ENCODE measurements around the gene FAF1. TPM values are rescaled to one million over a fixed set of nuclear protein-coding genes. Genes with fewer than 3 reads are reported as not detected.

The FAF1 gene
- total RNA-seq, 1 experiment from 2014 or later: 14.7 TPM

DNA sequence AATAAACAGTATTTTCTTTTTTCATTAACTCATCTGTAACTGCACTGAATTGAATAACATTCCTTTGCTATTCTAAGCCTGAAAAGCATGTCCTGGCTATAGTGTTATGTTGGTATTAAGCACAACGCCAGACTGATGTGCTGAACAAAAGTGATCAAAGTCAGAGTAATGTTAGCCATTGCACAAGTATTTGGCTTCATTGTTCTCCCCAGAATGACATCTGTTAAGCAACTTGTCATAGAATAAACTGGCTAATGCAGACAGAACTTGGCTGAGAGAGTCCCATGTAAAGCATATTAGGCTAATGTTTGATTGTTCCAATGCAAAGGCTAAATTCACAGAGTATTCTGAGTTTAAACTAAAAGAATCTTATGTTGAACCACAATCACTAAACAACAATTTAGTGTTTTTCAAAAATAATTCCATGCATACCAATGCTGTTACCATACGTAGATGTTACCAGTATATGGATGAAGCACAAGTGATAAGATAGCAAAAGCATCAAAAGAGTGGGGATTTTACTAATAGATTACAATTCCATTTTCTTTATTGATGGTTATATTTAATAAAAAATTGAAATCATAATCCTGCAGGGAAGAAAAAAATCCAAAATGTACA, 301.5 kb downstream of the FAF1 start:
- ATAC-seq (no peak), DNase-seq (no peak)
- H2AFZ ChIP-seq (ENCODE audit: low read length): no peak overlapping the region
- TF ChIP-seq, protein P1, sequence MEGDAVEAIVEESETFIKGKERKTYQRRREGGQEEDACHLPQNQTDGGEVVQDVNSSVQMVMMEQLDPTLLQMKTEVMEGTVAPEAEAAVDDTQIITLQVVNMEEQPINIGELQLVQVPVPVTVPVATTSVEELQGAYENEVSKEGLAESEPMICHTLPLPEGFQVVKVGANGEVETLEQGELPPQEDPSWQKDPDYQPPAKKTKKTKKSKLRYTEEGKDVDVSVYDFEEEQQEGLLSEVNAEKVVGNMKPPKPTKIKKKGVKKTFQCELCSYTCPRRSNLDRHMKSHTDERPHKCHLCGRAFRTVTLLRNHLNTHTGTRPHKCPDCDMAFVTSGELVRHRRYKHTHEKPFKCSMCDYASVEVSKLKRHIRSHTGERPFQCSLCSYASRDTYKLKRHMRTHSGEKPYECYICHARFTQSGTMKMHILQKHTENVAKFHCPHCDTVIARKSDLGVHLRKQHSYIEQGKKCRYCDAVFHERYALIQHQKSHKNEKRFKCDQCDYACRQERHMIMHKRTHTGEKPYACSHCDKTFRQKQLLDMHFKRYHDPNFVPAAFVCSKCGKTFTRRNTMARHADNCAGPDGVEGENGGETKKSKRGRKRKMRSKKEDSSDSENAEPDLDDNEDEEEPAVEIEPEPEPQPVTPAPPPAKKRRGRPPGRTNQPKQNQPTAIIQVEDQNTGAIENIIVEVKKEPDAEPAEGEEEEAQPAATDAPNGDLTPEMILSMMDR (conservative IDR thresholded peaks at IDR 0.05; ENCODE audit: low read depth, low read length): no peak
- TF ChIP-seq EZH2phosphoT487 (IDR thresholded peaks at IDR 0.05; ENCODE audit: borderline replicate concordance, low read length) (no peak), EZH2 (IDR thresholded peaks at IDR 0.05; ENCODE audit: low read length, unreplicated experiment) (no peak)
- H3K36me3 ChIP-seq (ENCODE audit: low read depth, low read length): peaks cover 4% of the 10 kb centered on the region; the same call in 1 of the 2 replicates
- H3K79me2 ChIP-seq (ENCODE audit: low read length): no peaks in the 10 kb centered on the region
- no peaks in the 10 kb centered on the region for H3K9me3 ChIP-seq (ENCODE audit: low read length)
- H3K4me2 ChIP-seq (ENCODE audit: low read length): no peak overlapping the region
- H3F3A ChIP-seq (ENCODE audit: low read length, unreplicated experiment): no peaks in the 10 kb centered on the region
- H3K9me2 ChIP-seq (replicated peaks; ENCODE audit: low read length): no peaks in the 10 kb centered on the region
- no peaks in the 10 kb centered on the region for H3K4me1 ChIP-seq (ENCODE audit: insufficient read depth, low read length)
- H3K27me3 ChIP-seq (ENCODE audit: low read length): no peaks in the 10 kb centered on the region
- no peaks in the 10 kb centered on the region for H4K20me1 ChIP-seq (ENCODE audit: low read length)
- no peak overlapping the region for H3K9ac ChIP-seq (ENCODE audit: low read length)
- H3K4me3 ChIP-seq (ENCODE audit: low read length): no peak overlapping the region
- ChIA-PET CTCF (no interaction called here), POLR2A (ENCODE audit: unreplicated experiment) (no interaction called here)
- intact Hi-C loops (cut with micrococcal nuclease): no loop called here
- H3K27ac ChIP-seq (ENCODE audit: low read length): no peak overlapping the region
- BruUV-seq (replicated peaks): no TSS peak

DNA sequence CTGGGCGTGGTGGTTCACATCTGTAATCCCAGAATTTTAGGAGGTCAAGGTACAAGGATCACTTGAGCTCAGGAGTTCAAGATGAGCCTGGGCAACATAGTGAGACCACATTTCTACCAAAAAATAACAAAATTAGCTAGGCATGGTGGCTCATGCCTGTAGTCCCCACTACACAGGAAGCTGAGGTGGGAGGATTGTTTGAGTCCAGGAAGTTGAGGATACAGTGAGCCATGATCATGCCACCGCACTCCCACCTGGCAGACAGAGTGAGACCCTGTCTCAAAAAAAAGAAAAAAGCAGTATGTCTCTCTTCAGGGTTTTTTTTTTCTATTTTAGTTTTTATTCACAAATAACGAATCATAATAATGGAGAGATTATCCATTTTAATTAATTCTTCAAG, 303.1 kb downstream of the FAF1 start:
- Histone ChIP-seq H3K9ac (ENCODE audit: low read length) (no peak overlapping the region), H4K20me1 (ENCODE audit: low read length) (no peaks in the 10 kb centered on the region), H3K4me3 (ENCODE audit: low read length) (no peak overlapping the region), H2AFZ (ENCODE audit: low read length) (no peak overlapping the region), H3K4me1 (ENCODE audit: insufficient read depth, low read length) (no peaks in the 10 kb centered on the region), H3K4me2 (ENCODE audit: low read length) (no peak overlapping the region), H3K79me2 (ENCODE audit: low read length) (no peaks in the 10 kb centered on the region), H3K36me3 (ENCODE audit: low read depth, low read length) (peaks cover 4% of the 10 kb centered on the region; the same call in 1 of the 2 replicates), H3K27me3 (ENCODE audit: low read length) (no peaks in the 10 kb centered on the region), H3K27ac (ENCODE audit: low read length) (no peak overlapping the region), H3K9me3 (ENCODE audit: low read length) (no peaks in the 10 kb centered on the region), H3F3A (ENCODE audit: low read length, unreplicated experiment) (no peaks in the 10 kb centered on the region), H3K9me2 (replicated peaks; ENCODE audit: low read length) (no peaks in the 10 kb centered on the region)
- POLR2A ChIA-PET (ENCODE audit: unreplicated experiment): no interaction called here
- CTCF ChIA-PET: no interaction called here
- TF ChIP-seq, protein P1 (conservative IDR thresholded peaks at IDR 0.05; ENCODE audit: low read depth, low read length): no peak
- TF ChIP-seq EZH2 (IDR thresholded peaks at IDR 0.05; ENCODE audit: low read length, unreplicated experiment): no peak
- TF ChIP-seq EZH2phosphoT487 (IDR thresholded peaks at IDR 0.05; ENCODE audit: borderline replicate concordance, low read length): no peak
- DNase-seq (no peak), ATAC-seq (no peak)
- BruUV-seq (replicated peaks): no TSS peak
- intact Hi-C loops (cut with micrococcal nuclease): no loop called here

GRCh38 chr1:50651476-50652263, 308.4 kb downstream of the FAF1 start:
- H3K9me2 ChIP-seq (replicated peaks; ENCODE audit: low read length): no peaks in the 10 kb centered on the region
- BruUV-seq (replicated peaks): no TSS peak
- H3K4me2 ChIP-seq (ENCODE audit: low read length): no peak overlapping the region
- CTCF ChIA-PET: interaction anchor here (1.3 kb wide), 1 partner anchor 30 kb away, joined by 10 read pairs; no protein-coding TSS in a partner anchor
- H3F3A ChIP-seq (ENCODE audit: low read length, unreplicated experiment): no peaks in the 10 kb centered on the region
- no peaks in the 10 kb centered on the region for H4K20me1 ChIP-seq (ENCODE audit: low read length)
- POLR2A ChIA-PET (ENCODE audit: unreplicated experiment): no interaction called here
- peaks cover 4% of the 10 kb centered on the region; the same call in 1 of the 2 replicates for H3K36me3 ChIP-seq (ENCODE audit: low read depth, low read length)
- TF ChIP-seq EZH2phosphoT487 (IDR thresholded peaks at IDR 0.05; ENCODE audit: borderline replicate concordance, low read length) (no peak), EZH2 (IDR thresholded peaks at IDR 0.05; ENCODE audit: low read length, unreplicated experiment) (no peak)
- TF ChIP-seq, protein P1 (conservative IDR thresholded peaks at IDR 0.05; ENCODE audit: low read depth, low read length): no peak
- no peak for DNase-seq
- no peak overlapping the region for H3K9ac ChIP-seq (ENCODE audit: low read length)
- H3K4me3 ChIP-seq (ENCODE audit: low read length): no peak overlapping the region
- peak; percentile 68 for ATAC-seq
- intact Hi-C loops (cut with micrococcal nuclease): no loop called here
- H3K4me1 ChIP-seq (ENCODE audit: insufficient read depth, low read length): no peaks in the 10 kb centered on the region
- no peak overlapping the region for H3K27ac ChIP-seq (ENCODE audit: low read length)
- no peaks in the 10 kb centered on the region for H3K27me3 ChIP-seq (ENCODE audit: low read length)
- H3K79me2 ChIP-seq (ENCODE audit: low read length): no peaks in the 10 kb centered on the region
- H3K9me3 ChIP-seq (ENCODE audit: low read length): no peaks in the 10 kb centered on the region
- no peak overlapping the region for H2AFZ ChIP-seq (ENCODE audit: low read length)

Measured in PC-3 (cell line).